Measurements from ENCODE around the gene DNAJC22. TPM values are rescaled to one million over a fixed set of nuclear protein-coding genes. Genes with fewer than 3 reads are reported as not detected.
A peak's percentile ranks its signal among the peaks of the same experiment; 100 is the strongest.
"Not testable (repeated sequence)": the region's sequence is repeated elsewhere in the genome, so short reads cannot be mapped to it uniquely, and the experiment has no call there.

DNAJC22 gene
- polyA plus RNA-seq (ENCODE audit: insufficient read length in 4 of 4): 10 to 100 TPM; 18.4 to 26.8 (median 20.1) TPM

GRCh38 chr12:49346659-49347310 lies at the start of gene DNAJC22:
DNAJC22 (plus strand) TSS chr12:49346888; CDS start chr12:49348873, 1,985 bp downstream.
- no peak for DNase-seq (ENCODE audit: low read depth in 4 of 4, low spot score in 2 of 4)

GRCh38 chr12:49297695-49298060 lies 49.0 kb upstream of the DNAJC22 start:
- DNase-seq (ENCODE audit: low read depth in 4 of 4, low spot score in 2 of 4): no peak

- no peak for DNase-seq (ENCODE audit: low read depth in 4 of 4, low spot score in 2 of 4)
Measured at GRCh38 chr12:49298160-49298559, 48.5 kb upstream of the DNAJC22 start.

- DNase-seq (ENCODE audit: low read depth in 4 of 4, low spot score in 2 of 4): no peak
Measured at GRCh38 chr12:49301760-49302159, 44.9 kb upstream of the DNAJC22 start.

GRCh38 chr12:49304161-49304560 lies 42.5 kb upstream of the DNAJC22 start:
- no peak for DNase-seq (ENCODE audit: low read depth in 4 of 4, low spot score in 2 of 4)

- no peak for DNase-seq (ENCODE audit: low read depth in 4 of 4, low spot score in 2 of 4)
Measured at GRCh38 chr12:49305762-49306510, 40.8 kb upstream of the DNAJC22 start.

GRCh38 chr12:49309386-49309785 lies 37.3 kb upstream of the DNAJC22 start:
- DNase-seq (ENCODE audit: low read depth in 4 of 4, low spot score in 2 of 4): no peak

- DNase-seq (ENCODE audit: low read depth in 4 of 4, low spot score in 2 of 4): not testable (repeated sequence)
Measured at GRCh38 chr12:49310451-49311000, 36.2 kb upstream of the DNAJC22 start.

- no peak for DNase-seq (ENCODE audit: low read depth in 4 of 4, low spot score in 2 of 4)
Measured at GRCh38 chr12:49314811-49315210, 31.9 kb upstream of the DNAJC22 start.

- not testable (repeated sequence) for DNase-seq (ENCODE audit: low read depth in 4 of 4, low spot score in 2 of 4)
Measured at GRCh38 chr12:49317118-49317517, 29.6 kb upstream of the DNAJC22 start.

- not testable (repeated sequence) for DNase-seq (ENCODE audit: low read depth in 4 of 4, low spot score in 2 of 4)
Measured at GRCh38 chr12:49320411-49321103, 26.1 kb upstream of the DNAJC22 start.

- no peak for DNase-seq (ENCODE audit: low read depth in 4 of 4, low spot score in 2 of 4)
Measured at GRCh38 chr12:49322367-49322707, 24.4 kb upstream of the DNAJC22 start.

- peak; percentile 94 to 99 (median 98) for DNase-seq (ENCODE audit: low read depth in 4 of 4, low spot score in 2 of 4)
Measured at GRCh38 chr12:49322708-49323523, 23.8 kb upstream of the DNAJC22 start, which contains the start of gene TROAP. TROAP (plus strand) TSS chr12:49323255; CDS start chr12:49323609, 354 bp downstream.

- DNase-seq (ENCODE audit: low read depth in 4 of 4, low spot score in 2 of 4): no peak
Measured at GRCh38 chr12:49323524-49324097, 23.1 kb upstream of the DNAJC22 start.

- no peak for DNase-seq (ENCODE audit: low read depth in 4 of 4, low spot score in 2 of 4)
Measured at GRCh38 chr12:49325606-49326005, 21.1 kb upstream of the DNAJC22 start.

- DNase-seq (ENCODE audit: low read depth in 4 of 4, low spot score in 2 of 4): no peak
Measured at GRCh38 chr12:49327368-49327767, 19.3 kb upstream of the DNAJC22 start.

- no peak for DNase-seq (ENCODE audit: low read depth in 4 of 4, low spot score in 2 of 4)
Measured at GRCh38 chr12:49327887-49328286, 18.8 kb upstream of the DNAJC22 start.

- DNase-seq (ENCODE audit: low read depth in 4 of 4, low spot score in 2 of 4): no peak
Measured at GRCh38 chr12:49328816-49329215, 17.9 kb upstream of the DNAJC22 start.

- DNase-seq (ENCODE audit: low read depth in 4 of 4, low spot score in 2 of 4): no peak
Measured at GRCh38 chr12:49330032-49330619, 16.6 kb upstream of the DNAJC22 start.
